Amniotic epithelial cell (primary cell): ENCODE results near the gene SH2B3.
"Not testable (repeated sequence)": the region's sequence is repeated elsewhere in the genome, so short reads cannot be mapped to it uniquely, and the experiment has no call there.

Source experiments
- DNase-seq: peaks from one replicate; pipeline ENCODE4 v3.0.0-alpha.2; 2010; ENCODE audit warnings: low read depth

SH2B3 gene

GRCh38 chr12:111405859-111406473 is at the start of gene SH2B3:
Gene SH2B3 (plus strand): TSS chr12:111405923. CDS start chr12:111418146, 12,223 bp downstream.
- DNase-seq: peak; percentile 38

GRCh38 chr12:111359231-111359913 is 46.4 kb upstream of the SH2B3 start:
- DNase-seq: no peak

GRCh38 chr12:111359914-111360276 is 45.8 kb upstream of the SH2B3 start:
- no peak for DNase-seq

- no peak for DNase-seq
Measured at GRCh38 chr12:111360325-111360930, 45.3 kb upstream of the SH2B3 start.

- no peak for DNase-seq
Measured at GRCh38 chr12:111361073-111361716, 44.5 kb upstream of the SH2B3 start.

GRCh38 chr12:111361717-111362576 is 43.8 kb upstream of the SH2B3 start:
- peak; percentile 27 for DNase-seq

GRCh38 chr12:111362687-111363475 is 42.8 kb upstream of the SH2B3 start:
- no peak for DNase-seq

GRCh38 chr12:111363578-111363977 is 42.1 kb upstream of the SH2B3 start:
- DNase-seq: peak; percentile 74

GRCh38 chr12:111366075-111366474 is 39.6 kb upstream of the SH2B3 start:
- DNase-seq: no peak

- DNase-seq: no peak
Measured at GRCh38 chr12:111366583-111366982, 39.1 kb upstream of the SH2B3 start.

- DNase-seq: peak; percentile 65
Measured at GRCh38 chr12:111367661-111368221, 38.0 kb upstream of the SH2B3 start.

- no peak for DNase-seq
Measured at GRCh38 chr12:111368291-111368787, 37.4 kb upstream of the SH2B3 start.

GRCh38 chr12:111368788-111369495 is 36.8 kb upstream of the SH2B3 start, which contains the start of gene PHETA1:
Gene PHETA1 (minus strand): TSS chr12:111369095. CDS start chr12:111363427, 5,668 bp downstream.
- peak; percentile 84 for DNase-seq

- no peak for DNase-seq
Measured at GRCh38 chr12:111369496-111370220, 36.1 kb upstream of the SH2B3 start.

GRCh38 chr12:111373231-111373630 is 32.5 kb upstream of the SH2B3 start:
- not testable (repeated sequence) for DNase-seq

GRCh38 chr12:111377440-111377839 is 28.3 kb upstream of the SH2B3 start:
- DNase-seq: no peak

GRCh38 chr12:111379942-111380554 is 25.7 kb upstream of the SH2B3 start:
- no peak for DNase-seq

GRCh38 chr12:111384596-111384995 is 21.1 kb upstream of the SH2B3 start:
- no peak for DNase-seq

GRCh38 chr12:111386885-111387284 is 18.8 kb upstream of the SH2B3 start:
- no peak for DNase-seq
